ENCODE measurements around the gene KCNQ4.

Gene KCNQ4

GRCh38 chr1:40783001-40783905 lies at the start of gene KCNQ4:
TSS of gene KCNQ4 (plus strand) at chr1:40783787. CDS start at chr1:40784094, 307 bp downstream.
- H3K9ac ChIP-seq (ENCODE audit: low read length), result peak within 1 kb of the TSS; percentile 80
- H3K4me2 ChIP-seq (ENCODE audit: low read length), result peak within 1 kb of the TSS; percentile 97
- peaks cover 13% of the 10 kb centered on the region for H3K4me1 ChIP-seq (ENCODE audit: low read length)
- TF ChIP-seq CTCF (IDR thresholded peaks at IDR 0.05; ENCODE audit: low read depth, low read length) (no peak), EZH2phosphoT487 (IDR thresholded peaks at IDR 0.05; ENCODE audit: low read depth) (no peak)
- no peak within 1 kb of the TSS for H3K27ac ChIP-seq (ENCODE audit: low read length)
- no peaks in the 10 kb centered on the region for H3K9me3 ChIP-seq (ENCODE audit: insufficient read depth, low read length)
- no peaks in the 10 kb centered on the region for H3K27me3 ChIP-seq (ENCODE audit: low read depth, low read length)
- H3K36me3 ChIP-seq (replicated peaks; ENCODE audit: low read depth, low read length), result no peaks in the 10 kb centered on the region
- no peaks in the 10 kb centered on the region for H4K20me1 ChIP-seq (ENCODE audit: insufficient read depth, low read length)
- peaks cover 4% of the 10 kb centered on the region; the same call in 1 of the 2 replicates for H3K79me2 ChIP-seq (ENCODE audit: low read length)
- H2AFZ ChIP-seq (ENCODE audit: low read depth, low read length), result peak within 1 kb of the TSS; percentile 77; the same call in 1 of the 2 replicates
- H3K4me3 ChIP-seq (ENCODE audit: low read length), result peak within 1 kb of the TSS; percentile 90

- Histone ChIP-seq H3K4me2 (ENCODE audit: low read length) (no peak overlapping the region), H3K9ac (ENCODE audit: low read length) (no peak overlapping the region), H3K27ac (ENCODE audit: low read length) (no peak overlapping the region), H3K4me3 (ENCODE audit: low read length) (no peak overlapping the region), H3K36me3 (replicated peaks; ENCODE audit: low read depth, low read length) (peaks cover 6% of the 10 kb centered on the region), H3K9me3 (ENCODE audit: insufficient read depth, low read length) (no peaks in the 10 kb centered on the region), H4K20me1 (ENCODE audit: insufficient read depth, low read length) (no peaks in the 10 kb centered on the region; the same call in 1 of the 2 replicates), H3K4me1 (ENCODE audit: low read length) (no peaks in the 10 kb centered on the region), H3K79me2 (ENCODE audit: low read length) (peaks cover 50% of the 10 kb centered on the region), H3K27me3 (ENCODE audit: low read depth, low read length) (no peaks in the 10 kb centered on the region), H2AFZ (ENCODE audit: low read depth, low read length) (no peak overlapping the region)
- TF ChIP-seq EZH2phosphoT487 (IDR thresholded peaks at IDR 0.05; ENCODE audit: low read depth) (no peak), CTCF (IDR thresholded peaks at IDR 0.05; ENCODE audit: low read depth, low read length) (no peak)
Observed at GRCh38 chr1:40734882-40735628, 48.5 kb upstream of the KCNQ4 start.

GRCh38 chr1:40736085-40736531 lies 47.5 kb upstream of the KCNQ4 start:
- TF ChIP-seq CTCF (IDR thresholded peaks at IDR 0.05; ENCODE audit: low read depth, low read length) (no peak), EZH2phosphoT487 (IDR thresholded peaks at IDR 0.05; ENCODE audit: low read depth) (no peak)
- no peaks in the 10 kb centered on the region for H4K20me1 ChIP-seq (ENCODE audit: insufficient read depth, low read length)
- no peak overlapping the region for H3K27ac ChIP-seq (ENCODE audit: low read length)

GRCh38 chr1:40738831-40739230 lies 44.8 kb upstream of the KCNQ4 start:
- no peaks in the 10 kb centered on the region for H3K27me3 ChIP-seq (ENCODE audit: low read depth, low read length)
- no peaks in the 10 kb centered on the region for H4K20me1 ChIP-seq (ENCODE audit: insufficient read depth, low read length)
- no peak overlapping the region for H3K4me3 ChIP-seq (ENCODE audit: low read length)
- TF ChIP-seq CTCF (IDR thresholded peaks at IDR 0.05; ENCODE audit: low read depth, low read length) (no peak), EZH2phosphoT487 (IDR thresholded peaks at IDR 0.05; ENCODE audit: low read depth) (no peak)
- peaks cover 32% of the 10 kb centered on the region for H3K4me1 ChIP-seq (ENCODE audit: low read length)
- no peak overlapping the region for H3K4me2 ChIP-seq (ENCODE audit: low read length)
- no peak overlapping the region for H3K9ac ChIP-seq (ENCODE audit: low read length)
- H3K36me3 ChIP-seq (replicated peaks; ENCODE audit: low read depth, low read length), result peaks cover 27% of the 10 kb centered on the region
- H3K79me2 ChIP-seq (ENCODE audit: low read length), result peaks cover 36% of the 10 kb centered on the region
- no peak overlapping the region for H3K27ac ChIP-seq (ENCODE audit: low read length)
- H3K9me3 ChIP-seq (ENCODE audit: insufficient read depth, low read length), result no peaks in the 10 kb centered on the region
- H2AFZ ChIP-seq (ENCODE audit: low read depth, low read length), result no peak overlapping the region

More at GRCh38 chr1:40736085-40736531, 47.5 kb upstream of the KCNQ4 start:
- Histone ChIP-seq H3K79me2 (ENCODE audit: low read length) (peaks cover 40% of the 10 kb centered on the region), H3K9ac (ENCODE audit: low read length) (no peak overlapping the region), H3K9me3 (ENCODE audit: insufficient read depth, low read length) (no peaks in the 10 kb centered on the region), H2AFZ (ENCODE audit: low read depth, low read length) (no peak overlapping the region), H3K4me2 (ENCODE audit: low read length) (no peak overlapping the region), H3K4me1 (ENCODE audit: low read length) (peaks cover 4% of the 10 kb centered on the region), H3K36me3 (replicated peaks; ENCODE audit: low read depth, low read length) (peaks cover 15% of the 10 kb centered on the region), H3K4me3 (ENCODE audit: low read length) (no peak overlapping the region), H3K27me3 (ENCODE audit: low read depth, low read length) (no peaks in the 10 kb centered on the region)
